Mesenchymal stem cell (in vitro differentiated cells and primary cell): ENCODE measurements around the gene TAS2R39.

ENCODE experiments used
- DNase-seq: peaks from one replicate; pipeline ENCODE4 v3.0.0-alpha.2; 2013
- H2AFZ ChIP-seq: one replicate; pipeline ENCODE4 v1.6.1; 2013; ENCODE audit warnings: low read depth, mild to moderate bottlenecking, control low read depth, inconsistent platforms, low read length, moderate library complexity
- H2AK5ac ChIP-seq: 2 replicates; pipeline ENCODE4 v1.6.1; 2013; ENCODE audit warnings: low read length, moderate library complexity, mild to moderate bottlenecking, inconsistent platforms; ENCODE audit not compliant: severe bottlenecking
- H2BK120ac ChIP-seq: one replicate; pipeline ENCODE4 v1.6.1; 2013; ENCODE audit warnings: low read depth, mild to moderate bottlenecking, inconsistent platforms, low read length, moderate library complexity
- H2BK12ac ChIP-seq, 2 experiments: one replicate each; pipeline ENCODE4 v1.6.1; 2013; ENCODE audit warnings: inconsistent platforms in 2 of 2, low read length in 2 of 2, mild to moderate bottlenecking in 2 of 2, moderate library complexity in 2 of 2, control low read depth in 1 of 2
- H2BK15ac ChIP-seq: one replicate; pipeline ENCODE4 v1.6.1; 2013; ENCODE audit warnings: mild to moderate bottlenecking, low read depth, inconsistent platforms; ENCODE audit not compliant: poor library complexity, severe bottlenecking
- H2BK5ac ChIP-seq: 2 replicates; pipeline ENCODE4 v1.6.1; 2013; ENCODE audit warnings: low read depth, mild to moderate bottlenecking, low read length, control low read depth, inconsistent platforms; ENCODE audit not compliant: poor library complexity, severe bottlenecking
- H3K14ac ChIP-seq, 2 experiments: one replicate each; pipeline ENCODE4 v1.6.1; 2013; ENCODE audit warnings: inconsistent platforms in 2 of 2, low read length in 2 of 2, control low read depth in 1 of 2, mild to moderate bottlenecking in 1 of 2, moderate library complexity in 1 of 2
- H3K18ac ChIP-seq, 2 experiments: one replicate each; pipeline ENCODE4 v1.6.1; 2013; ENCODE audit warnings: inconsistent platforms in 2 of 2, low read length in 2 of 2, control low read depth in 1 of 2, low read depth in 1 of 2, mild to moderate bottlenecking in 1 of 2
- H3K23ac ChIP-seq, 2 experiments: one replicate each; pipeline ENCODE4 v1.6.1; 2013; ENCODE audit warnings: inconsistent platforms in 2 of 2, low read length in 2 of 2, mild to moderate bottlenecking in 2 of 2, moderate library complexity in 2 of 2, control low read depth in 1 of 2
- H3K27ac ChIP-seq: 2 replicates; pipeline ENCODE4 v1.5.1; 2013; ENCODE audit warnings: mild to moderate bottlenecking, moderate library complexity, low read length, control low read depth, inconsistent platforms; ENCODE audit not compliant: poor library complexity, severe bottlenecking
- H3K27me3 ChIP-seq, 2 experiments: 2 replicates each; pipeline versions ENCODE4 v1.6.1 to v1.7.0; 2013; ENCODE audit warnings: low read length in 2 of 2, mild to moderate bottlenecking in 2 of 2, moderate library complexity in 2 of 2, control low read depth in 1 of 2, inconsistent platforms in 1 of 2; ENCODE audit not compliant: control insufficient read depth in 1 of 2, insufficient read depth in 1 of 2
- H3K36me3 ChIP-seq, 2 experiments: 2 replicates each; pipeline versions ENCODE4 v1.6.1 to v1.7.0; 2013; ENCODE audit warnings: low read length in 2 of 2, control low read depth in 1 of 2, inconsistent platforms in 1 of 2, low read depth in 1 of 2, mild to moderate bottlenecking in 1 of 2; ENCODE audit not compliant: insufficient read depth in 2 of 2, control insufficient read depth in 1 of 2
- H3K4ac ChIP-seq, 2 experiments: one replicate each; pipeline ENCODE4 v1.6.1; 2013; ENCODE audit warnings: inconsistent platforms in 2 of 2, low read length in 2 of 2, mild to moderate bottlenecking in 2 of 2, moderate library complexity in 2 of 2, control low read depth in 1 of 2, low read depth in 1 of 2
- H3K4me1 ChIP-seq: 2 replicates; pipeline ENCODE4 v1.6.1; 2013; ENCODE audit warnings: low read depth, low read length, control low read depth; ENCODE audit not compliant: control insufficient read depth, insufficient read depth
- H3K4me2 ChIP-seq: 2 replicates; pipeline ENCODE4 v1.6.1; 2013; ENCODE audit warnings: low read length, mild to moderate bottlenecking, inconsistent platforms; ENCODE audit not compliant: poor library complexity, severe bottlenecking
- H3K4me3 ChIP-seq, 2 experiments: 2 replicates each; pipeline versions ENCODE4 v1.5.1 to v1.7.0; 2013; ENCODE audit warnings: low read length in 2 of 2, mild to moderate bottlenecking in 2 of 2, control low read depth in 1 of 2, low read depth in 1 of 2; ENCODE audit not compliant: insufficient read depth in 1 of 2
- H3K79me1 ChIP-seq: replicated peaks from 2 replicates; pipeline ENCODE4 v1.6.1; 2013; ENCODE audit warnings: mild to moderate bottlenecking, control low read depth, low read length, inconsistent platforms; ENCODE audit not compliant: poor library complexity, severe bottlenecking
- H3K9ac ChIP-seq: 2 replicates; pipeline ENCODE4 v1.7.0; 2013; ENCODE audit warnings: mild to moderate bottlenecking, low read length, moderate library complexity
- H3K9me3 ChIP-seq: 2 replicates; pipeline ENCODE4 v1.7.0; 2013; ENCODE audit warnings: mild to moderate bottlenecking, low read length; ENCODE audit not compliant: control insufficient read depth
- H4K8ac ChIP-seq: one replicate; pipeline ENCODE4 v1.6.1; 2013; ENCODE audit warnings: inconsistent platforms, mild to moderate bottlenecking, low read length, moderate library complexity
- H4K91ac ChIP-seq: one replicate; pipeline ENCODE4 v1.6.1; 2013; ENCODE audit warnings: mild to moderate bottlenecking, low read length, inconsistent platforms
- WGBS: methylation state at CpG from one replicate; pipeline ENCODE4 v1.1.7; 2013; ENCODE audit warnings: mixed read lengths; 5-methylcytosine and 5-hydroxymethylcytosine counted together

TAS2R39 gene

DNA sequence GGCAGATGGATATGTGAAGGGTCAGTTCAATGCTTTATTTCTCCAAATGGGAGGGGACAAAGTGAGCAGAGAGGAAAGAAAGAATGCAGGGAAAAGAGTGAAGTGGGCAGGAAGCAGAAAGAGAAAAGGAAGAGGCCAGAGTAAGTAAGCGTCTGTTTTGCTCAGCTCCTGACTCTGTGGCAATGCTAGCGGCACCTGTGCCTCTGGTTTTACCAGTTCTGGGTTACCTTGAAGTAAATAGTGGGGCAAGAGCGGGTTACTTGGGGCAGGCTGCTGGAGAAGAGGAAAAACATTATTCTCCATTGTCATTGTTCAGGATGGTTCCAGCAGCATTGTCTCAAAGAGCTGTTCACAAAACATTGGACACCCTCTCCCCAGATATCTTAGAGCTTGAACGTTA is 40.6 kb downstream of the TAS2R39 start:
- Histone ChIP-seq H2BK15ac (no peak overlapping the region), H3K9ac (no peak overlapping the region), H3K4me3 (no peak overlapping the region), H3K27me3 (peaks cover 28 to 42% of the 10 kb centered on the region in 2 experiments), H3K9me3 (no peaks in the 10 kb centered on the region), H3K4me1 (no peaks in the 10 kb centered on the region), H4K91ac (no peak overlapping the region), H2BK5ac (no peak overlapping the region), H3K4me2 (no peak overlapping the region), H3K27ac (no peak overlapping the region), H3K14ac (no peak overlapping the region), H3K18ac (no peak overlapping the region), H3K23ac (no peak overlapping the region), H2AFZ (no peak overlapping the region), H4K8ac (no peak overlapping the region), H3K36me3 (no peaks in the 10 kb centered on the region), H2BK12ac (no peak overlapping the region), H2BK120ac (no peak overlapping the region), H2AK5ac (no peak overlapping the region), H3K4ac (no peak overlapping the region), H3K79me1 (no peaks in the 10 kb centered on the region)
- 87% methylated on average over 3 of the region's 4 CpGs for WGBS
- no peak for DNase-seq

DNA sequence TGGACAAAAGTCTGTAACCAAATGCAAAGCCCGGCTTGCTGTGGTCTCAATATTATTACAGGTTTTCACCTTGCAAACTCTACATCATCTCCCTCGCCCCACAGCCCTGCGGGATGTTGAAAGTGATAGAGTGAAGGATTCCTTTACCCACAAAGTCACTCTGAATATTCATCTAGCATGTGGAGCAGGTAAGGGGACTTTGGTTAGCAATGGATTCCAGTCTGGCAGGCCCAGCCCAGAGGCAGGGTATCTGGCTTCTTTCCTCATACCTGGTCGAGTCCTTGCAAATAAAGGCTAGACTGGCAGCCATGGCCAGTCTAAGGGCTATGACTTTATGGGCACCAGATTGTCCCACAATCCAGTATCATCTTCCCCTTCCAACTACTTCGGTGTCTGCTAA is 41.8 kb downstream of the TAS2R39 start:
- Histone ChIP-seq H3K9me3 (no peaks in the 10 kb centered on the region), H3K4ac (no peak overlapping the region), H3K4me2 (no peak overlapping the region), H3K18ac (no peak overlapping the region), H3K27me3 (peaks cover 28 to 37% of the 10 kb centered on the region in 2 experiments), H2BK12ac (no peak overlapping the region), H3K4me1 (no peaks in the 10 kb centered on the region), H2AFZ (no peak overlapping the region), H2BK15ac (no peak overlapping the region), H3K36me3 (no peaks in the 10 kb centered on the region), H3K14ac (no peak overlapping the region), H3K9ac (no peak overlapping the region), H2BK120ac (no peak overlapping the region), H2BK5ac (no peak overlapping the region), H4K91ac (no peak overlapping the region), H3K79me1 (no peaks in the 10 kb centered on the region), H3K23ac (no peak overlapping the region), H3K4me3 (no peak overlapping the region), H3K27ac (no peak overlapping the region), H4K8ac (no peak overlapping the region), H2AK5ac (no peak overlapping the region)
- WGBS = 84% methylated on average over 1 of the region's 5 CpGs
- DNase-seq = no peak

GRCh38 chr7:143227806-143228205 is 44.6 kb downstream of the TAS2R39 start:
- Histone ChIP-seq H3K27ac (no peak overlapping the region), H4K91ac (no peak overlapping the region), H3K9ac (no peak overlapping the region), H3K18ac (no peak overlapping the region), H3K9me3 (no peaks in the 10 kb centered on the region), H3K4me3 (no peak overlapping the region), H3K36me3 (no peaks in the 10 kb centered on the region), H2AFZ (no peak overlapping the region), H3K27me3 (peaks cover 14 to 27% of the 10 kb centered on the region in 2 experiments), H4K8ac (no peak overlapping the region), H3K23ac (no peak overlapping the region), H2AK5ac (no peak overlapping the region), H3K4me1 (no peaks in the 10 kb centered on the region), H3K4ac (no peak overlapping the region), H3K79me1 (no peaks in the 10 kb centered on the region), H3K14ac (no peak overlapping the region), H2BK15ac (no peak overlapping the region), H2BK5ac (no peak overlapping the region), H2BK12ac (no peak overlapping the region), H2BK120ac (no peak overlapping the region), H3K4me2 (no peak overlapping the region)
- no peak for DNase-seq
- WGBS = 75% methylated on average over 1 of the region's 1 CpG

GRCh38 chr7:143229054-143229790 is 46.0 kb downstream of the TAS2R39 start:
- Histone ChIP-seq H3K18ac (no peak overlapping the region), H4K8ac (no peak overlapping the region), H3K4me3 (no peak overlapping the region), H3K9ac (no peak overlapping the region), H3K9me3 (peaks cover 12% of the 10 kb centered on the region), H2AK5ac (no peak overlapping the region), H3K4me1 (no peaks in the 10 kb centered on the region), H2BK15ac (no peak overlapping the region), H2BK5ac (no peak overlapping the region), H2BK120ac (no peak overlapping the region), H3K27ac (no peak overlapping the region), H3K27me3 (peaks cover 4 to 13% of the 10 kb centered on the region in 2 experiments), H3K4ac (no peak overlapping the region), H3K14ac (no peak overlapping the region), H2BK12ac (no peak overlapping the region), H3K23ac (no peak overlapping the region), H3K4me2 (no peak overlapping the region), H3K36me3 (no peaks in the 10 kb centered on the region), H2AFZ (no peak overlapping the region), H3K79me1 (no peaks in the 10 kb centered on the region), H4K91ac (no peak overlapping the region)
- DNase-seq = no peak
- WGBS = 29% methylated on average over 6 of the region's 9 CpGs
